ENCODE data around the gene RIMOC1. TPM values are rescaled to one million over a fixed set of nuclear protein-coding genes. Genes with fewer than 3 reads are reported as not detected.

RIMOC1 gene
- total RNA-seq, 1 donor from 2014 or later: 30.8 TPM

GRCh38 chr5:41869151-41869723 lies 34.9 kb upstream of the RIMOC1 start:
- DNase-seq (ENCODE audit: low spot score in 2 of 2, unreplicated experiment in 2 of 2): peak in 1 of 2 experiments; percentile 45
- TF ChIP-seq, protein P1, sequence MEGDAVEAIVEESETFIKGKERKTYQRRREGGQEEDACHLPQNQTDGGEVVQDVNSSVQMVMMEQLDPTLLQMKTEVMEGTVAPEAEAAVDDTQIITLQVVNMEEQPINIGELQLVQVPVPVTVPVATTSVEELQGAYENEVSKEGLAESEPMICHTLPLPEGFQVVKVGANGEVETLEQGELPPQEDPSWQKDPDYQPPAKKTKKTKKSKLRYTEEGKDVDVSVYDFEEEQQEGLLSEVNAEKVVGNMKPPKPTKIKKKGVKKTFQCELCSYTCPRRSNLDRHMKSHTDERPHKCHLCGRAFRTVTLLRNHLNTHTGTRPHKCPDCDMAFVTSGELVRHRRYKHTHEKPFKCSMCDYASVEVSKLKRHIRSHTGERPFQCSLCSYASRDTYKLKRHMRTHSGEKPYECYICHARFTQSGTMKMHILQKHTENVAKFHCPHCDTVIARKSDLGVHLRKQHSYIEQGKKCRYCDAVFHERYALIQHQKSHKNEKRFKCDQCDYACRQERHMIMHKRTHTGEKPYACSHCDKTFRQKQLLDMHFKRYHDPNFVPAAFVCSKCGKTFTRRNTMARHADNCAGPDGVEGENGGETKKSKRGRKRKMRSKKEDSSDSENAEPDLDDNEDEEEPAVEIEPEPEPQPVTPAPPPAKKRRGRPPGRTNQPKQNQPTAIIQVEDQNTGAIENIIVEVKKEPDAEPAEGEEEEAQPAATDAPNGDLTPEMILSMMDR (IDR thresholded peaks at IDR 0.05; ENCODE audit: unreplicated experiment): no peak
- H3K9me3 Mint-ChIP-seq: no peaks in the 10 kb centered on the region
- peak overlapping the region; percentile 88 for H3K27ac Mint-ChIP-seq
- H3K27me3 Mint-ChIP-seq (ENCODE audit: low read depth): no peaks in the 10 kb centered on the region
- H3K36me3 Mint-ChIP-seq: no peaks in the 10 kb centered on the region
- H3K4me3 Mint-ChIP-seq: peak overlapping the region; percentile 83
- H3K4me1 Mint-ChIP-seq: peaks cover 15% of the 10 kb centered on the region

- TF ChIP-seq, protein P1 (IDR thresholded peaks at IDR 0.05; ENCODE audit: unreplicated experiment): no peak
- Mint-ChIP-seq H3K9me3 (peaks cover 4% of the 10 kb centered on the region), H3K36me3 (no peaks in the 10 kb centered on the region), H3K27me3 (ENCODE audit: low read depth) (no peaks in the 10 kb centered on the region), H3K4me3 (peak within 1 kb of the TSS; percentile 83), H3K4me1 (peaks cover 15% of the 10 kb centered on the region), H3K27ac (peak within 1 kb of the TSS; percentile 88)
- DNase-seq (ENCODE audit: low spot score in 2 of 2, unreplicated experiment in 2 of 2): peak; percentile 59 to 79
These were observed 34.2 kb upstream of the RIMOC1 start, which contains the start of gene OXCT1 for GRCh38 chr5:41869724-41870626. OXCT1 (minus strand) TSS chr5:41870425; CDS start chr5:41870358, 67 bp downstream.

- H3K9me3 Mint-ChIP-seq: peaks cover 4% of the 10 kb centered on the region
- H3K27ac Mint-ChIP-seq: peak overlapping the region; percentile 88
- no peaks in the 10 kb centered on the region for H3K27me3 Mint-ChIP-seq (ENCODE audit: low read depth)
- H3K4me3 Mint-ChIP-seq: peak overlapping the region; percentile 83
- peaks cover 15% of the 10 kb centered on the region for H3K4me1 Mint-ChIP-seq
- no peak for DNase-seq (ENCODE audit: low spot score in 2 of 2, unreplicated experiment in 2 of 2)
- no peaks in the 10 kb centered on the region for H3K36me3 Mint-ChIP-seq
- TF ChIP-seq, protein P1 (IDR thresholded peaks at IDR 0.05; ENCODE audit: unreplicated experiment): no peak
These were observed 33.5 kb upstream of the RIMOC1 start for GRCh38 chr5:41870627-41871048.

- Mint-ChIP-seq H3K27ac (no peak overlapping the region), H3K4me3 (no peak overlapping the region), H3K36me3 (no peaks in the 10 kb centered on the region), H3K27me3 (ENCODE audit: low read depth) (no peaks in the 10 kb centered on the region), H3K9me3 (peaks cover 4% of the 10 kb centered on the region), H3K4me1 (peaks cover 15% of the 10 kb centered on the region)
- DNase-seq (ENCODE audit: low spot score in 2 of 2, unreplicated experiment in 2 of 2): no peak
- TF ChIP-seq, protein P1 (IDR thresholded peaks at IDR 0.05; ENCODE audit: unreplicated experiment): no peak
These were observed 32.3 kb upstream of the RIMOC1 start for GRCh38 chr5:41871852-41872251.

DNA sequence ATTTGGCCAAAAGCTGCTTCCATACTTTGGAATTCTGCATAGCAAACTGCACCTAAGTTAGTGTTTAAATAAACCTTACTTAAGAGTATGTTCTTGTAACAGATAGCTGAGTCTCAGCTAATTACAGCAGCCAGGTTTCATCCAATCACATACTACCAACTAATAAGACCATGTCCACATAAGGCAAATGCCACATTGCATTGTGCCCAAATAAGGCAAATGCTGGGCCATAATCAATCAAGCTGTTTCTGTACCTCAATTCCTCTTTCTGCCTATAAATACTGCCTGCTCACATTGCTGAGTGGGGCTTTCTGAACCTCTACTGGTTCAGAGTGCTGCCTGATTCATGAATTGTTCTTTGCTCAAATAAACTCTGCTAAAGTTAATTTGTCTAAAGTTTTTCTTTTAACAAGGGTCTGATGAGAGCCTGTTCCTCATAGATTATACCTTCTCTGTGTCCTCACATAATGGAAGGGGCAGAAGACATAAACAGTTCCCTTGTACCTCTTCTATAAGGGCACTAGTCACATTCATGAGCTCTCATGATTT lies 29.6 kb upstream of the RIMOC1 start:
- DNase-seq (ENCODE audit: low spot score in 2 of 2, unreplicated experiment in 2 of 2): no peak
- no peaks in the 10 kb centered on the region for H3K36me3 Mint-ChIP-seq
- H3K9me3 Mint-ChIP-seq: peaks cover 4% of the 10 kb centered on the region
- H3K4me3 Mint-ChIP-seq: no peak overlapping the region
- TF ChIP-seq, protein P1 (IDR thresholded peaks at IDR 0.05; ENCODE audit: unreplicated experiment): no peak
- peaks cover 9% of the 10 kb centered on the region for H3K4me1 Mint-ChIP-seq
- H3K27ac Mint-ChIP-seq: no peak overlapping the region
- H3K27me3 Mint-ChIP-seq (ENCODE audit: low read depth): peaks cover 5% of the 10 kb centered on the region
